Epidermal melanocyte (primary cell): ENCODE data around the gene CCSER2.
"Not testable (repeated sequence)": the region's sequence is repeated elsewhere in the genome, so short reads cannot be mapped to it uniquely, and the experiment has no call there.

Experiments used
- DNase-seq: peaks from one replicate; pipeline ENCODE4 v3.0.0; 2011; ENCODE audit warnings: low spot score; ENCODE audit not compliant: insufficient read length

The CCSER2 gene

DNA sequence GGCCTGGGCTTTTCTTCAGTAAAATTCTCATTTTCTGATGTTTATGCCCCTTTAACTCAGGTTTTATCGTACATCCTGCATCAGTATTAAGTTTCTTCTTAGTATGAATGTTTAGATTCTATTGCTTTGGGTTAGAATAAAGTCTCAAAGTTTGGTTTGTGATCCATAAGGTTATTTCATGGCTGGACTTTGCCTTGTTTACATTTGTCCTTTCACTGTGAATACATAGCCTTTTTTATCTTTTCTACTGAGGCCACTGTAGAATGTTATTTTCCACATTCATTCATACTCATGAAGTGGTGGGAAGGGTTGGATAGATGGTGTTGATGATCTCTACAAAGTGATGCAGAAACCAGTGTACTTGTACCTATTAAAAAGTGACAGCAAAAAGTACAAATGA lies 59.8 kb downstream of the CCSER2 start:
- DNase-seq = no peak

DNA sequence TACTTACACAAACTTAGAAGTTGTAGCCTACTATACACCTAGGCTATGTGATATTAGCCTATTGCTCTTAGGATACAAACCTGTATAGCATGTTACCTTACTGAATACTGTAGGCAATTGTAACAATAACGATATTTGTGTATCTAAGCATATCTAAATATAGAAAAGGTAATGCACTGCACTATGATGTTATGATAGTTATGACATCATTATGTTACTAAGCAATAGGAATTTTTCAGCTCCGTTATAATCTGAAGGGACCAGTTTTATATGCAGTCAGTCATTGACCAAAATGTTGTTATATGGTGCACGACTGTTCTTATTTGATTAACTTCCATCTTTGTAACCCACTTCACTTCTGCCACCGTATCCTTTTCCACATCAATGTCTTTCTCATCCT lies 62.0 kb downstream of the CCSER2 start:
- no peak for DNase-seq

DNA sequence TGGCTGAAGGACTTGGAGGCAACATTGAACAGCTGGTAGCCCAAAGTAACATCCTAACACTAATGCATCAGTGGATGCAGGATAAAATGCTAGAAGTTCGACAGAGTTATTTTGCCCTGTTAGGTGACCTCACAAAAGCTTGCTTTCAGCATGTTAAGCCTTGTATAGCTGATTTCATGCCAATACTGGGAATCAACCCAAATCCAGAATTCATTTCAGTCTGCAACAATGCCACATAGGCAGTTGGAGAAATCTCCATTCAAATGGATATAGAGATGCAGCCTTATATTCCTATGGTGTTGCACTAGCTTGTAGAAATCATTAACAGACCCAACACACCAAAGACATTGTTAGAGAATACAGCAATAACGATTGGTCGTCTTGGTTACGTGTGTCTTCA lies 62.9 kb downstream of the CCSER2 start:
- DNase-seq = no peak

DNA sequence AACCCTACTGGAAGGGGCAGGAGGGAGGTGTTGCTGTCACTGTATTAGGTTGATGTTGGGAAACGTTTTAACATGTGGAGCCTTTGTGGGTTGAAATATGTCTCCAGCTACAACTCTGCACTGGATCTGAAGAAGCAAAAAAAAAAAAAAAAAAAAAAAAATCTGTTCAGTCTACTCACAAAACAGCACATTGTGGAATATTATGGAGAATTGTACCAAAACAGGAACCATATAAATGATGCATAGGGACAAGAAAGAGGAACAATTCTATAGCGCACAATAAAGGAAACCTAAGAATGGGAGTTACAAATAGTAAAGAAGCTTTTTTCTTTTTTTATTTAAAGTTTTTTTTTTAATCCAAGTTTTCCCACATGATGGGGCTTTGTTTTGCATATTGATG lies 63.8 kb downstream of the CCSER2 start:
- DNase-seq = no peak

DNA sequence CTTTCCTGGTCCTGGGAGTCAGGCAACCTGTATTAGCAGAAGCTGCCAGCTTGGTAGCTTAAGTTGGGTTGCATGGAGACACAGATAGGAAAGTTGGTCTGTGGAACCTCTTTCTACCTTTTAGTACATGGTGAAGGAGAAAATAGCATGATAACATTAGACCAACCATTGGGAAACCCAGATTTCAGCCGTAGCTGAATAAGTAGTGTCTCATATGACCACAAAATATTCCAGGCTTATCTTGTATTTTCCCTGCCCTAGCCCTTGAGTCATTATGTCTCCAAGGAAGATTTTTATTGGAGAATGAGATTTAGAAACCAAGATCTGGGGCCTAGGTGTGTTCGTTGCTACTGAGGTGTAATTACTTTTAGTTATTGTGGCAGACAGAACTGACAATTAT lies 67.2 kb downstream of the CCSER2 start:
- DNase-seq = no peak

DNA sequence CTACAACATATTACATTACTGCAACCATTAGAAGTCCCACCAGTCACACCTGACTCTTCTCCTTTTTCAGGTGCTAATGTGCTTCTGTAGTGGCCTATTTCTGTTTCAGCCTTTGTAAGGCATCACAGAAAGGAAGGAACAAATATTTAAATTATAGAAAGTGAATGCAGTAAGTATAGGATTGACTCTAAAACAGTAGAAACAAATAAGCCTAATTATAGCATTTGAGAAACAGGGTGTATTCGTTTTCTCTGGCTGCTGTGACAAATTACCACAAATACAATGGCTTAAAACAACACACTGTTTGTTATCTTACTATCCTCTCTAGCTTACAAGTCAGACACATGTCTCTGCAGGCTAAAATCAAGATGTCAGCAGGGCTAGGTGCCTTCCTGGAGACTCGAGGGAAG lies 69.4 kb downstream of the CCSER2 start:
- DNase-seq = no peak

DNA sequence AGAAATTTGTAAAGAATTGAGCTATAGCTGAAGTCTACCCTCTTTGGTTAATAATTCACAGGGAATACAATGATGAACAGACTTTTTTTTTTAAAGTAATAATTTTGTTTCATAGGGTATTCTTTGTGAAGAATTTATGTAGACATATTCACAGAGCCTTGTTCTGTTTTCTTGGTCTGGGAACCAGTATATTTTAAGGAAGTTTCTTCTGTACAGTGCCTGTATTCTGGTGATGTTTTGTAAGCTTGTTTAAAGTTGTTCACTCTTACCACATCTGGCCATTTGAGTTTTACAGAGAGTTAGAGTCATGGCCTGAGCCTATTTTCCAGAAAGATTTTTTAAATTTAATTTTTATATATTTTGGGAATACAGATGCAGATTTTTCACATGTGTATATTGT lies 70.3 kb downstream of the CCSER2 start:
- DNase-seq = no peak

DNA sequence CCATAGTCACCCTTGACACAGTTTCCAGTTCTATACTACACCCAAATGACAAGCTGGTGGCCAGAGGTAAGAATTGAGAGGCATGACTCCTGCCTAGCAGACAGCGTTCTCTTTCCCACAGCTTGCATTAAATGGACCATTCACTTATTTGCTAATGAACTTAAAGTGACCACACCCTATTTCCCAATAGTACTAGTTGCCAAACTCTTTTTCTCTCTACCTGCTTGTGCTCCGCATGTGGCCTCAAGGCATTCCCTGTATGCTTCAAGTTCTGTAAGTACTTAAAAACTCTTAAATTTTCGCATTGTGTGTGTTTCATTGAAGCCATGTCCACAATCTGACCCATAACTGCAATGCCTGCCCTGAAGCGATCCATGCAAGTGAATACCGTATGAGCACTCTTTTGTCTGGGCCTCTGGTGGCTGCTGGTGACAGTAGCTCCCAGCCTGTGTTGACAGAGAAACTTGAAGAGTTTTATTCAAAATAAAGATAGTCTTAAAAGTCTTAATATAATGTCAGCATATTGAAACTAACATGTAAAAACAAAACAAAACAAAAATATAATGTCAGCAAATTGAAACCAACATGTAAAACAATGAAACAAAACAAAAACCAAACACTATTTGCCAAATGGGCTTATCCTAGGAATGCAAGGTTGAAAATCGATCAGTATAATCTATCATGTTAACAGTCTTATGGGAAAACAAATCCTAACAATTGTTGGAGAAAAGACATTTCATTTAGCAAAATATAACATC lies 73.6 kb downstream of the CCSER2 start:
- no peak for DNase-seq

DNA sequence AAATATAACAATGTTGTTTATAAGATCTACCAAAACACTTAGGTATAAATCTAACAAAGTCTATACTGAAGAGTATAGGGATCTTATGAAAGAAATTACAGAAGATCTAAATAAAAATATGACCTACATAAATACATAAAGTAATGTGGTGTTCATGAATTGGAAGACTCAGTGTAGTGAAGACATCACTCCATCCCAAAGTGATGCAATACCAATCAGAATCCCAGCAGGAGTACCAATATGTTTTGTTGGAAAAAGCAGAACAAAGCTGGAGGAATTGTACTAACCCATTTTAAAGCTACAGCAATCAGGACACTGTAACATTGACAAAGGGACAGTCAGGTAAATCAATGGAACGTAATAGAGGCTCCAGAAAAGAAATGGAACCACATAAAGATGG lies 76.4 kb downstream of the CCSER2 start:
- DNase-seq = no peak

DNA sequence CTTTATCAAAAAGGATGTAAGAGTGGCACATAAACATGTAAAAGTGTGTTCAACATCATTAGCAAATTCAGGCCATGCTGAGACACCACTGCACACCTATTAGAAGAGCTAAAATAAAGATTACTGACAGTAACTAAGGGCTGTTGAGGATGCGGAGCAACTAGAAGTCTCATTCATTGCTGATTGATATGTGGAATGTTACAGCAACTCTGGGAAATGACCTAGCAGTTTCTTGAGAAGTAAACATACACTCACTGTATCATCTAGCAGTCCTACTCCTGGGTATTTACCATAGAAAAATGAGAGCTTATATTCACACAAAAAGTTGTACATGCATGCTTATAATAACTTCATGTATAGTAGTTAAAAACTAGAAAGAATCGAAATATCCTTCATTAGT lies 77.3 kb downstream of the CCSER2 start:
- DNase-seq = no peak

DNA sequence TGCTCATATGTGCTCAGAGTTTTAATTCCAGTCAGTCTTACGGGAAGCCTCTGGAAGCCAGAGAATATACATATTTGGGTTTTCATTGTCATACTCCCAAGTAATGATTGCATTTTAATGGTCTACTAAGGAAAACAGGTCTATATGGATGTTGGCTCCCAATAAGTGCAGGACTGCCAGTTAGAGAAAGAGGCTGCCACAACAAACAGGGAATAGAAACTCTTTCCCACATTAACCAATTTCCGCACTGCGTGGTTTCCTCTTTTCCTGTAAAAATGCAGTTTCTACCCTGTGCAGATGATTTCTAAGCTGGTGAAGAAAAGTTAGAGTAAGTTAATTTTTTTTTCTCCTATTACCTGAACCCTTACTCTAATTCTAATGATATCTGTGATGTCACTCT lies 78.2 kb downstream of the CCSER2 start:
- no peak for DNase-seq

DNA sequence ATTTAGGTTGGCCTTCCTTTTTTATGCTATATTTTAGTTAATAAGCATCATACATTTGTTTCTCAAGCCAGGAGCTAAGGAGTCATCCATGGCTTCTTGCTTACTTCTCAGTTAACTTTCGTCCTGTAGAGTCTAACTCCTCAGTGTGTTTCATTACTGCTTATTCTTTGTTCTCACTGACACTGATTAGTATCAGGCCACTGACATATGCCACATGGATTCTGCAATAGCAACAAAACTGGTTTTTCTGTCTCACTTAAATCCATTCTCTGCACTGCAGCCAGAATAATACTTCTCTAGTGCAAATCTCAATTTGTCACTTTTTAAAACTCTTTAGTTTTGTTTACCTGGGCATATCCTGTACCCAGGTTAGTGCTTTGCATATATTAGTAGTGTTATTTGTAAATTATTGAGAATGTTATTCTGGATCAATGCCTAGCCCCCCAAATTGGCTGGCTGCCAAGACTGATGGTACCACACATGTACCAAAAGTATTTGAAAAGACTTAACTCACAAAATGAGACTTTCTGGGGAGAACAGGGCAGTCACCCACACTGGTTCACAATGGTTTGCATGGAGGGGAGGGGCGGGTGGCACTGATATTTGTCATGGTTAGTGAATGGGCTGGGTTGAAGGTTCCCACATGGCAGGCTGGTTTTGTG lies 79.1 kb downstream of the CCSER2 start:
- DNase-seq = no peak

DNA sequence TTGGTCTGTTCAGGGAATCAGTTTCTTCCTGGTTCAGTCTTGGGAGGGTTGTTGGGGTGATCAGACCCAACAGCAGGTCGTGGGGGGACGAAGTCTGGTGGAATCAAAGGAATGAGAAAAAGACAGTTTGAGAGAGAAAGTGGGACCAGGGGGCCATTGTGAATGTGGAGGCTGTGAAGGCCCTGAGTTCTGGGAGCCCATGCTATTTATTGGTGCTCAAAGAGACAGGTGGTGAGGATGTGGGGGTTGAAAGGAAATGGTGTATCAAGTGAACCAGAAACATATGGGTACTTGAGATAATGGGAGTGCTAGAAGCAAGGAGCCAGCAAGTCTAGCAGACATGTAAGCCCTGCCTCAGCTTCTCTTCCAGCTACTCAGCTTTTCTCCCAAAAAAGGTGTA lies 84.1 kb downstream of the CCSER2 start:
- DNase-seq = no peak

DNA sequence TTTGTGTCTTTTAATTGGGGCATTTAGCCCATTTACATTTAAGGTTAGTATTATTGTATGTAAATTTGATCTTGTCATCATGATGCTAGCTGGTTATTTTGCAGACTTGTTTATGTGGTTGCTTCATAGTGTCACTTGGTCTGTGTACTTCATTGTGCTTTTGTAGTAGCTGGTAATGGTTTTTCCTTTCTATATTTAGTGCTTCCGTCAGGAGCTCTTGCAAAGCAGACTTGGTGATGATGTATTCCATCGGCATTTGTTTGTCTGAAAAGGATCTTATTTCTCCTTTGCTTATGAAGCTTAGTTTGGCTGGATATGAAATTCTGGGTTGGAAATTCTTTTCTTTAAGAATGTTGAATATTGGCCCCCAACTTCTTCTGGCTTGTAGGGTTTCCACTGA lies 85.7 kb downstream of the CCSER2 start:
- DNase-seq = not testable (repeated sequence)

DNA sequence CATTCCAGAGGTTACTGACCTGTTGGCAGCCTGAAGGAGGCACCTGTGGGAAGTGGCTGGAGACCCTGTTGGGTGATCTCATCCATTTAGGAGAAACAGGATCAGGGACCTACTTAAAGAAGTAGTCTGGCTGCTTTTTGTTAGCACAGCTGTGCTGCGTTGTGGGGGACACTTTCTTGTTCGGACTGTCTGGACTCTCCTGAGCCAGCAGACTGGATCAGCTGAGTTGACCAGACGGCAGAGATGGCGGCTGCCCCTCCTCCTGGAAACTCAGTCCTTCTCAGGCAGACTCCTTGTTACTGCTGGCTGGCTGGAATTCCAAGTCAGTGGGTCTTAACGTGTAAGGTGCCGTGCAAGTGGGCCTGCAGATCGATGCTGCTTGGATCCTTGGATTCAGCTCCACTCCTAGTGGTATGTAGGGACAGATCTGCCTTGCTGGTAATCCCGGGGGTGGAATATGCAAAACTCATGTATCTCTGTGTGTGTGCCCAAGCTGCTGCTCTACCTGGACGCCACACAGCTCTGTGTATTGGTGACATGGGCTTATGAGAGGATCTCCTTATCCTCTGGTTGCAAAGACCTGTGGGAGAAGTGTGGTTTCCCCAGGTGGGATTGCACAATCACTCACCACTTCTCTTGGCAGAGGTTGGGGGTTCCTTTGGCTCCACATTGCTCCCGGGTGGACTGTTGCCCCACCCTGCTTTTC lies 87.3 kb downstream of the CCSER2 start:
- DNase-seq = no peak

DNA sequence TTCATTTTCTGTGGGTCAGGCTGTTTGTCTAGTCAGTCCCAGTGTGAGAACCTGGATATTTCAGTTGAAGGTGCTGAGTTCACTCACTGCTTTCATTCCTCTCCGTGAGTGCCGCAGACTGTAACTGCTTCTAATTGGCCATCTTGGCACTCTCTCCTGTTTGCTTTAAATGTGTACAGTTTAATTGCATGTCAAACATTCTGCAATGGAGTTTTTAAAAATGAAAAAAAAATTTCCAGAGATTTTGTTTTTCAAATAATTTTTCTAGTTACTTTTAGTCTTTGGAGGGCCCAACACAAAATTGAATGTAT lies 87.8 kb downstream of the CCSER2 start:
- DNase-seq = no peak

DNA sequence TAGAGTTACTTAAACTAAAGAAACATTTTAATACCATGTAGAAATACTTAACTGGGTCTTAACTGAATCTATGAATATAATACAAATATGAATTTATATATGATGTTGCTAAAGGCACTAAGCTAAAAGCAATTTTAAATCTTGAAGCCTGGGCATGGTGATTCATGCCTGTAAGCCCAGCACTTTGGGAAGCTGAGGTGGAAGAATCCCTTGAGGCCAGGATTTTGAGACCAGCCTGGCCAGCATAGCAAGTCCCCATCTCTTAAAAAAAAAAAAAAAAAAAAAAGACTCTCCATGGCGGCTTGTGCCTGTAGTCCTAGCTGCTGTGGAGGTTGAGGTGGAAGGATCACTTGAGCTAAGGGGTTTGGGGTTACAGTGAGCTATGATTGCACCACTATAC lies 95.3 kb downstream of the CCSER2 start:
- DNase-seq = no peak

DNA sequence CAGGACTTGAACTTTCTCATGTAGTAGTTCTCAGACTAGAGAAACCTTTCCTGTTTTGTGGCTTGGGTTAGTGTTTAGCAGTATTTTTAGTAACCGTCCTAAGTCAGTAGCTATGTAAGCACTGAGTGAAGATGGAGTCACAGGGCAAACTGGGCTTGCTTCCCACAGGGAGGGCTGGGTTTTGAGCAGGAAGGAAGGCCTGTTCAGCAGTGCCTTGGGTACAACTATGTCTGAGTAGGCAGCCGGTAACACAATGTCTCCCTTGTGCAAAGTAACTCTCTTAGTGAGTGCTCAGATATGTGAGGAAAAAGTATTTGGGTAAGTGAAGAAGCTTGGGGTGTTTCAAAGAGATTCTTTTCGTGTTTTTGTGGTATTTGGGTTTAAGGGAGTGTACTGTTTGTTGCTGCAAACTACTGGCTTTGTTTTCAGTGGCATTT lies 96.4 kb downstream of the CCSER2 start:
- DNase-seq = peak; percentile 54

DNA sequence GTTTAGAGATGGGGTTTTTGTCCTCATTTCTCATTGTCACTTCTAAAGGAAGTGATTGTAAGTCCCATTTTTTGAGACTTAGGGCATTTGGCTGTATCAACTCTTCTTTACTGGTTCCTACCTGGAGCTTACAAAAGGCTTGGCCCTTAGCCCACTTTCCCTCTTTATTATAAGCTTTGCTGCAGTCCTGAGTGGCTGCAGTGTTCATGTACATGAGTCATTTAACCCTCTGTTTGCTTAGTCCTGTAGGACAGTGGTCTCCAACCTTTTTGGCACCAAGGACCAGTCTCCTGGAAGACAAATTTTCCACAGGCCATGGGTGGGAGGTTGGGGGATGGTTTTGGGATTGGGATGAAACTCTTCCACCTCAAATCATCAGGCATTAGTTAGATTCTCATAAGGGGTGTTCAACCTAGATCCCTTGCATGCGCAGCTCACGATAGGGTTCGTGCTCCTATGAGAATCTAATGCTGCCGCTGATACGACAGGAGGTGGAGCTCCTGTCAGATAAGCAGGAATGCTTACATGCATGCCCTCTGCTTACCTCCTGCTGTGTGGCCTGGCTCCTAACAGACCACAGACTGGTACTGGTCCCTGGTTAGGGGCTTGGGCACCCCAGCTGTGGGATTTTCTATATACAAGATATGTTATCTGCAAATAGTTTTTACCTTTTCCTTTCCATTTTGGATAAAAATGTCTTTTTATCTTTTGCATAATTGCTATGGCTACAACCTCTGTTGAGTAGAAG lies 99.7 kb downstream of the CCSER2 start:
- no peak for DNase-seq

DNA sequence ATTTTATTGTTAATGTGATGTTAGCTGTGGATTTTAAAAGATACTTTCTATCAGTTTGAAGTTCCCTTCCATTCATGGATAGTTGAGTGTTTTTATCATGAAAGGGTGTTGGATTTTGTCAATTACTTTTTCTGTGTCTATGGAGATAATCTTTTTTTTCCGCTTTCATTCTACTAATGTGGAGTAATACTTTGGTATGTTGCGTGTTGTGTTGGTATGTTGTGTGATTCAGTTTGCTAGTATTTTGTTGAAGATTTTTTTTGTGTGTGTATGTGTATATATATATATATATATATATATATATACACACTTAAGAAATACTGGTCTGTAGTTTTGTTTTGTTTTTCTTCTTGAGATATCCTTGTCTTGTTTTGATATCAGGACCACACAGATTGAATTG lies 100.3 kb downstream of the CCSER2 start:
- no peak for DNase-seq

DNA sequence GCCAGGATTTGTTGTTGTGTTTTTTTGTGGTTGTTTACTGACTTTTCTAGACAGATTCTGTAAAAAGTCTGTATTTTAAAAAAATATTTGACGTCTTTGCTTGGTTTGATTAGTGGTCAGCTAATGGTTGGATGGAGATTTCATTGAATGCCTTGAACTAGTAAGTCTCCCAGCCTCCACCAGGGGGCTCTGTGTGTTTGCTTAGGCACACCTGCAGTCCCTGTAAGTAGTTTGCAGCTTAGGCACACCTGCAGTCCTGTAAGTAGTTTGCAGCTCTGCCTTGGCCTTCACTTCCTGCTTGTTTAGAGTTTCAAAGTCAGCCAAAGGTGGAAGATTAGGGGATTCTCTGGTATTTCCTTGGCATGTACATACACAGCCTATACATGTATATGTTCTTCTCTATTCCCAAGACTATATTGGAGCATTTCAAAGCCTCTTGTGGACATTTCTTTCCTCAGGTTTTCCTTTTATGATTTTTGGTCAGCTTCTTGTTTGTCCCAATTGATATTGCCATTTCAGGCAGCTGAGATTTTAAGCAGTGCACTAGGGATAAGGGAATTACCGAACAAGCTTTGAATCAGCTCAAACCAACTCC lies 101.6 kb downstream of the CCSER2 start:
- no peak for DNase-seq

DNA sequence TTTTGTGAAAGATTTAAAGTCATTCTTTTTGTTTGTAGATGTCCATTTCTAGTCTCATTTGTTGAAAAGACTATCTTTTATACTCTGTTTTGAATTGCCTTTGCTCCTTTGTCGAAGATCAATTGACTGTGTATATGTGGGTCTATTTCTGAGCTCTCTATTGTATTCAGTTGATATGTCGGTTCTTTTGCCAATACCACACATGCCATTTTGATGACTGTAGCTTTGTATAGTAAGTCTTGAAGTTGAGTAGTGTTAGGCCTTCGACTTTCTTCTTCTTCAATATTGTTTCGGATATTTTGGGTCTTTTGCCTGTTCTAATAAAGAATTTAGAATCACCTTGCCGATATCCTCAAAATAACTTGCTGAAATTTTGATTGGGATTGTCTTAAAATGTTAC lies 104.5 kb downstream of the CCSER2 start:
- no peak for DNase-seq
